Esophagus squamous epithelium (tissue), 4 donors: Measurements from ENCODE around the gene CPOX.

ENCODE experiments used
- CTCF ChIP-seq, 6 experiments: fragments of 450-650 bp in 4 of 6; fragments of 200-600 bp in 2 of 6; sonication (generic) in 2 of 6; IDR thresholded peaks; one replicate each; pipeline ENCODE4 v1.5.1; 2016 to 2019; ENCODE audit warnings: antibody characterized with exemption in 6 of 6, mild to moderate bottlenecking in 4 of 6, moderate library complexity in 4 of 6
- POLR2A ChIP-seq, 4 donors: fragments of 450-650 bp; IDR thresholded peaks; one replicate each; pipeline ENCODE4 v1.6.1; 2017; ENCODE audit warnings: antibody characterized with exemption in 4 of 4, mild to moderate bottlenecking in 4 of 4, moderate library complexity in 3 of 4

GRCh38 chr3:98545940-98546339, 47.5 kb downstream of the CPOX start:
- TF ChIP-seq CTCF (IDR thresholded peaks at IDR 0.05) (no peak), POLR2A (IDR thresholded peaks at IDR 0.05) (no peak)
